ENCODE results near the gene DENND1B. TPM values are rescaled to one million over a fixed set of nuclear protein-coding genes. Genes with fewer than 3 reads are reported as not detected.

The DENND1B gene
- total RNA-seq, 1 experiment from 2014 or later, result 6.3 TPM

- Histone ChIP-seq H4K91ac (ENCODE audit: insufficient read length, low read depth, low read length) (no peak overlapping the region), H3K4me2 (ENCODE audit: insufficient read depth, insufficient read length, low read length) (no peak overlapping the region), H3T11ph (ENCODE audit: low read length) (no peak overlapping the region), H3K27me3 (ENCODE audit: insufficient read depth, low read length) (no peaks in the 10 kb centered on the region), H3K23me2 (ENCODE audit: insufficient read length, low read depth, low read length, poor library complexity, severe bottlenecking) (no peaks in the 10 kb centered on the region), H2BK120ac (ENCODE audit: low read depth, low read length, poor library complexity, severe bottlenecking) (no peak overlapping the region), H4K20me1 (ENCODE audit: control insufficient read depth, insufficient read depth, insufficient read length) (no peaks in the 10 kb centered on the region), H2AFZ (ENCODE audit: low read length) (no peak overlapping the region), H4K5ac (ENCODE audit: insufficient read length, low read depth, low read length) (no peak overlapping the region), H4K8ac (replicated peaks; ENCODE audit: insufficient read length, low read depth, low read length) (no peak overlapping the region), H3K9ac (ENCODE audit: extremely low read depth, insufficient read length, low read length) (no peak overlapping the region), H3K18ac (ENCODE audit: insufficient read length, low read depth, low read length) (no peak overlapping the region), H3K56ac (ENCODE audit: insufficient read length, low read depth, low read length) (no peak overlapping the region), H3K9me3 (ENCODE audit: control insufficient read depth, low read depth, low read length) (no peaks in the 10 kb centered on the region), H3K79me1 (ENCODE audit: insufficient read depth, low read depth, low read length, poor library complexity, severe bottlenecking) (no peaks in the 10 kb centered on the region), H3K79me2 (ENCODE audit: insufficient read depth, low read length) (no peaks in the 10 kb centered on the region), H3K4ac (ENCODE audit: low read depth, low read length) (no peak overlapping the region), H3K14ac (ENCODE audit: insufficient read depth, low read length) (no peak overlapping the region), H2AK5ac (ENCODE audit: insufficient read length, low read length) (no peak overlapping the region), H3K23ac (ENCODE audit: insufficient read length, low read depth, low read length) (no peak overlapping the region), H2BK20ac (ENCODE audit: low read depth, low read length, poor library complexity, severe bottlenecking) (no peak overlapping the region), H2BK15ac (ENCODE audit: low read depth, low read length) (no peak overlapping the region), H2BK12ac (ENCODE audit: insufficient read length, low read depth, low read length) (no peak overlapping the region), H3K4me1 (ENCODE audit: insufficient read depth, low read length) (no peaks in the 10 kb centered on the region), H2BK5ac (ENCODE audit: insufficient read length, low read length) (no peak overlapping the region), H3K27ac (ENCODE audit: insufficient read length, low read depth, low read length) (no peak overlapping the region)
- Mint-ChIP-seq H3K36me3 (ENCODE audit: insufficient read depth in 1 of 3, low read depth in 3 of 3) (no peaks in the 10 kb centered on the region), H3K4me1 (peaks cover 11% of the 10 kb centered on the region in 2 experiments), H3K4me3 (no peak overlapping the region), H3K27ac (no peak overlapping the region), H3K27me3 (ENCODE audit: low read depth) (no peaks in the 10 kb centered on the region), H3K9me3 (no peaks in the 10 kb centered on the region)
- DNase-seq, result no peak
- no peak for TF ChIP-seq CTCF (conservative IDR thresholded peaks at IDR 0.05)
- WGBS (ENCODE audit: extremely low coverage, insufficient read length, low lambda C conversion rate), result no CpG with 5 or more reads among the region's 1 CpG
These were observed 102.9 kb downstream of the DENND1B start for GRCh38 chr1:197672347-197672746.
